Measurements from ENCODE around the gene DPP10. TPM values are rescaled to one million over a fixed set of nuclear protein-coding genes. Genes with fewer than 3 reads are reported as not detected.

Gene DPP10
- 4.7 TPM for total RNA-seq

DNA sequence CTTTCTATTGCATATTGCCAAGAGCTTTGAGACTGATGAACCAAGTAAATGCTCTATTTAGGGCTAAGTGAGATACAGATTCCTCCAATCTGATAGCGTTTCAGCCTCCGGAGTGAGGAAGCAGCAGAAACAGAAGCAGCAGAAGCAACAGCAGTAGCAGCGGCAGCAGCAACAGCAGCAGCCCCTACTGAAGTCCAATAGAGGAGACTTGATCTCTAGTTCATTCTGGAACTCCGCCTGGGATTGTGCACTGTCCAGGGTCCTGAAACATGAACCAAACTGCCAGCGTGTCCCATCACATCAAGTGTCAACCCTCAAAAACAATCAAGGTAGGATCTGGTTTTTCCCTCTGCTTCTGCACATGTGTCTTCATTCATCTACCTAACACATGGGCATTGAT is at the start of gene DPP10:
DPP10 (plus strand) TSS at position 132 of the 400 bp plus-strand sequence.

Small RNA genes lying within 50 kb of the gene (small RNA-seq; reads per million reads assigned to genes)
- gene RNU2-41P (ENCODE audit: low replicate concordance), result 0.14 reads per million

Data from metanephros (tissue), 2 donors.